ENCODE data around the gene MFNG. TPM values are rescaled to one million over a fixed set of nuclear protein-coding genes. Genes with fewer than 3 reads are reported as not detected.
"Not testable (repeated sequence)": the region's sequence is repeated elsewhere in the genome, so short reads cannot be mapped to it uniquely, and the experiment has no call there.

Gene MFNG
- total RNA-seq, 1 donor from 2014 or later, result 3.9 TPM

DNA sequence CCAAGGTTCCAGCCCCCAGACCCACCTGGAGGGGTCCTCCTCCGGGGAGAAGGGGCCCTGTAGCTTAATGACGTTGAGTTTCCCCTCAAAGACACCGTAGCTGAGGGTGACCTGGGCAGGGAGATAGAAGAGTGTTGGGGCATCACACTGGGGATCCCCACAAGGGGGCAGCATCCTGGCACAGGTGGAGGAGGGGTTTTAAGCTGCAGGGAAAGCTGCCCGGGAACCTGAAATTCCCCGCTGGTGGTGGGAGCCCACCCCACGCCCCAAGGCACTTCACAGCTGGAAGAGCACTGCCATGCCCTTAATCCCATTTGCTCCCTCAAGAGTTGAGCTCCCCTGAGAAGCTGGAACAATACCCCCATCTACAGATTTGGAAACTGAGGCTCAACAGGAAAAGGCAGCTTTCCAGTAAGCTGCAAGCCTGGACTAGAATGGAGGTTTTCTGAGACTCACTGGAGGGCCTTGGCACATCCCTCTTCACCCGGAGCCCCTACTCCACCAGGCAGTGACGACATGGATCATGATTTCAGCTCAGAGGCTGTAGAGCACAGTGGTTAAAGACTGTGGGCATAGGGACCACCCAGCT is 13.7 kb downstream of the MFNG start:
- no peak for DNase-seq

GRCh38 chr22:37471727-37472417 is 14.3 kb downstream of the MFNG start:
- DNase-seq, result no peak

- DNase-seq, result no peak
Observed at GRCh38 chr22:37470087-37470445, 16.1 kb downstream of the MFNG start.

GRCh38 chr22:37469416-37470086 is 16.6 kb downstream of the MFNG start:
- DNase-seq, result no peak

GRCh38 chr22:37468201-37468695 is 17.9 kb downstream of the MFNG start:
- DNase-seq, result not testable (repeated sequence)

- DNase-seq, result no peak
Observed at GRCh38 chr22:37467391-37467955, 18.7 kb downstream of the MFNG start.

DNA sequence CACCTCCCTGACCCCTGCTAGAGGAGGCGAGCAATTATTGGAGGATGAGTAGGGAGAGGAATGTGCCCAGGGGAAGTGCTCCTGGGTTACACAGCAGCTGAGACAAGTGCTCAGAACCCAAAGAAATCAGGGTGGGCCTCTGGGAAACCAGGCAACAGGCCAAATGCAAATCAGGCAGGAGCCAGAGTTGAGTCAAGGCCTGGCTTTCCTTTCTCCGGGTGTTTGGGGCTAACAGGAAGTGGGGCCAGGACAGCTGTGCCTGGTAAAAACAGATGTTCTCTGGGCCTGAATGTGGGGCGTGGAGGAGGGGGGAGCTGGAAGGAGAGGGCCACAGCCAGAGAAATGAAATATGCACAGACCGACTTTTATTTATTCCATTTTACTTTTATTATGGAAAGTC is 22.0 kb downstream of the MFNG start:
- no peak for DNase-seq

DNA sequence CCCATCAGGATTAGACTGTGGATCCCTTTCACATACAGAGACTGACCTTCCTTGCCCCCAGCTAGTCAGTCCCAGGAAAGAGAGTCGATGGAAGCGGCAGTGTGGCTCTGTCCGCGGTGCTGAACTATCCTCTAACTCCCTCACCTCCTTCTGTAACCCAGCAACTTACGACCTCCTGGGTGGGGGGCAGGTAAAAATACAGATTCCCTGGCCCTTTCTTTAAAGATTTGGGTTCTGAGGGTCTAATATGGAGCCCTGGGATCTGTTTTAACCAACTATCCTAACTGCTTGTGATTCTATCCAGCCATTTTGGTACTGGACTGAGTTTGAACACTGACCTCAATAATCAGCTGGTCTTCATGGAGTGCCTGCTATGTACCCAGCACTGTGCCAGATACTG is 23.2 kb downstream of the MFNG start:
- DNase-seq, result no peak

DNA sequence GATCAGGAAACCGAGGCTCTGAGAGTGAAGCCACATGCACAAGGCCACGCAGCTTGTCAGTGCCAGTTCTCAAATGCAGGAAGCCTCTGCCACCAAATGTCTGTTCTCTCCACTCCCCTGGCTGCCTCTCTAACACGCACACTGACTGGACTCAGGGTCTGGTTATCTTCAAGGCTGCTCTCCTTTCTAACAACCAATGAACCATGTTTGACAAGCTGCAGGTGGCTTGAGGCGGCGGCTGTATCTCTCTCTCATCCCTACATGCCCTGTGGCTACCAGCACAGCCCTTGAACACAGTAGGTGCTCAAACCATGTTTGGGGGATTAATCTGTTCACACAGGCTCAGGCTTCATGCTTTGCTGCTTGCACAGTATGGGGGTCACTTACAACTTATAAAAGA is 23.7 kb downstream of the MFNG start:
- no peak for DNase-seq

- no peak for DNase-seq
Observed at GRCh38 chr22:37461961-37462360, 24.2 kb downstream of the MFNG start.

DNA sequence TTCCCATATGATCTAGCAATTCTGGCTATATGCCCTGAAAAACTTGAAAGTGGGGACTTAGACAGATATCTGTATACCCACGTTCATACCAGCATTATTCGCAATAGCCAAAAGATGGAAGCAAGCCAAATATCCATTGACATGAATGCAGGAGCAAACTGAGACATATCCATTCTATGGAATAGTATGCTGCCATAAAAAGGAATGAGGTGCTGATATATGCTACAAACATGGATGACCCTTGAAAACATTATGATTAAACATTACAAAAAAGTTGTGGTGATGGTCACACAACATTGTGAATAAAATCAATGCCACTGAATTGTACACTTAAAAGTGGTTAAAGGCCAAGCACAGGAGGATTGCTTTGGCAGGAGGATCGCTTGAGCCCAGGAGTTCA is 25.5 kb downstream of the MFNG start:
- DNase-seq, result no peak

GRCh38 chr22:37459206-37459605 is 27.0 kb downstream of the MFNG start:
- DNase-seq, result no peak

- no peak for DNase-seq
Observed at GRCh38 chr22:37457093-37457893, 28.9 kb downstream of the MFNG start.

DNA sequence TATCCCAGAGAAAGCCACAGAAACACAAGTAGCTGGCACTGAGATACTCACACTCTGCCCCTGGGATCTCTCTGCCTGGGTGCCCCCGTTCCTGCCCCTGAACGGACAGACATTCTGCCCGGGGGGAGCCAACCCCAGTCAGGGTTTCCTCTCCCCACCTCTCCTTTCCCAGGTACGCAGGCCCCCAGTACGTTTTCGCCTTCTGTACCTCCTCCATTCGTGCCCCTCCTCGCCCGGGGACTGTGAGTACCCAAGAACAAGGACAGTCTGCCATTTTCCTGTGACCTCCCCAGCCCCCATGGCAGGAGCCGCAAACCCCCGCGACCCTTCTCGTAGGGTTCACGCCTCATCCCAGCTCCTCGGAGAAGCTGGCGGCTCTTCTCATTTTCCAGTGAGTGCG is 29.8 kb downstream of the MFNG start:
- no peak for DNase-seq

GRCh38 chr22:37455896-37456295 is 30.3 kb downstream of the MFNG start:
- no peak for DNase-seq

GRCh38 chr22:37454857-37455686 is 31.1 kb downstream of the MFNG start:
- DNase-seq, result no peak

DNA sequence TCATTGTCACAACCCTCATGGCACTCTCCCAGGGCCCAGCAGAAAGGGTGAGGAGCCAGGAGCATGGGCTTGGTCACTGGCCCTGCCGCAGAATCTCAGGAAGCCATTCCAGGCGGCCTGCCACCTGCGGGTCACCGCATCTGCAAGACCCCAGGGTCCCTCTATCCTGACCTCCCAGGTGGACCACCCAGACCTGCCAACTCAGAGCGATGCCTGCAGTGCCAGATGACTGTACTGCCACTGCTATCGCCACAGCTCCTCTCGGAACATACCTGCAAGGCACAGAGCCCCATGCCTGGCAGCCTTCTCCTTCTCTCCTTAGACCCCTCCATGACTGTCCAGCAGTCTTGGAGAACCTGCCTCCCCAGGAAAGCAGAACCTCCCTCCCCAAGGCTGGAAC is 32.5 kb downstream of the MFNG start:
- no peak for DNase-seq

DNA sequence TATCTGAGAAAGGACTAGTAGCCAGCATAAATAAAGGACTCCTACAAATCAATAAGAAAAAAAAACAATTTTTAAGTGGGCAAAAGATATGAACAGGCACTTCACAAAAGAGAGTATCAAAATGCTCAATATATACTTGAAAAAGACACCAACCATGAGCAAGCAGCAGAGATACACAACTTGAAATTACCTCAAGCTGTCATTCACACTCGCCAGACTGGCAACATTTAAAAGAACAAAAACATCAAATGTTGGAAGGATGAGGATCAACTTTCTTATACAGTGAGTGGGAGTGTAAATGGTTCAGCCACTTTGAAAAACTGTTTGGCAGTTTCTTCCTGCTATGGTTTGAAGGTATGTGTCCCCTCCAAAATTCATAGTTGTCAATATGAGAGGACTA is 35.0 kb downstream of the MFNG start:
- no peak for DNase-seq

DNA sequence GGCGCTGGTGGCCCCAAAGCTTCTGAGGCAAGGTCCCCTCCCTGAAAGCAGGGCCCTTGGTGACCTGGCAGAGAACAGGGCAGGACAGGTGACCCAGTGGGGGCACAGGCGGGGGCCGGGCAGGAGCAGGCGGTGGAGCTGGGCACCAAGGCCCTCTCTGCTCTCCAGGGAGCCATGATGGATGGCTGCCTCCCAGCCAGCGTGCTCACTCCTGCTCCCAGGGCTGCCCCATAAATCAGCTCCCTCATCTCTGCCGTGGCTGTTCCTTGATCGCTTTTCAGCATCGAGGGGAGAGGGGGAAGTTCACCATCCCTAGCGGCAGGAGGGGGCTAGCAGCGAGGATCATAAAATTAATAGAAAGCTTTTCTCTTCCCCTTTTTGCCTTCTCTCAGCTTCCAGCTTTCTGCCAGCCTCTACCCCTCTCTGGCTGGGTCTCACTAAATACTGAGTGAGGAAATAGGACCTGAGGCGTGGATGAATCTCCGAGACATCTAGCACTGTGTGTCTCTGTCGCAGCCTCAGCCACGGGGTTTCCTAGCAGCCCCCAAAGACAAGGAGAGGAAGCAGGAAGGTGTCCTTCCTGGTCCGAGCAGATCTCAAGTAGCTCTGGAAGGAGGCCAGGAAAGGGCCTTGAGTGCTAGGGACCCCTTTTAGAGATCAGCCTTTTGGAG is 36.7 kb downstream of the MFNG start:
- DNase-seq, result no peak

GRCh38 chr22:37448516-37449127 is 37.6 kb downstream of the MFNG start:
- DNase-seq, result no peak

DNA sequence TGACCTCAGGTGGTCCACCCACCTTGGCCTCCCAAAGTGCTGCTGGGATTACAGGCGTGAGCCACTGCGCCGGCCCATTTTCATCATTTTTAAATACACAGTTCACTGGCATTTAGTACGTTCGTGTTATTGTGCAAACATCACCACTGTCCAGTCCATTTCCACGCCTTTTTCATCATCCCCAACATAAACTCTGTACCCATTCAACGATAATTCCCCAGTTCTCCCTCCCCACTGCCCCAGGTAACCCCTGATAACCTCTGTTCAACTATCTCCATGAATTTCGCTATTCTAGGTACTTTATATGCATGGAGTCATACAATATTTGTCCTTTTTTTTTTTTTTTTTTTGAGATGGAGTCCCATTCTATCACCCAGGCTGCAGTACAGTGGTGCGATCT is 40.7 kb downstream of the MFNG start:
- no peak for DNase-seq

All from occipital lobe (tissue), 2 donors.